Ovary (tissue), 3 donors: Measurements from ENCODE around the gene SOX6.

Source experiments
- CTCF ChIP-seq, 3 donors: fragments of 450-650 bp in 2 of 3; fragments of 200-600 bp in 1 of 3; IDR thresholded peaks; one replicate each; pipeline versions ENCODE4 v1.5.1 to v1.8.0; 2016 to 2022; ENCODE audit warnings: antibody characterized with exemption in 3 of 3, mild to moderate bottlenecking in 1 of 3
- EP300 ChIP-seq: sonication (generic); formaldehyde crosslinking; IDR thresholded peaks from one replicate; pipeline ENCODE4 v1.6.1; 2017; ENCODE audit warnings: antibody characterized with exemption
- donor health status: DM: no; HTN: no; CAD: no.

- TF ChIP-seq EP300 (no peak), CTCF (IDR thresholded peaks at IDR 0.05) (no peak)
Measured at GRCh38 chr11:16321148-16321547, 35.2 kb downstream of the SOX6 start.
